Neutrophil (primary cell): ENCODE results near the gene PPP2R2C.

Experiments
- H3K27ac ChIP-seq: fragments of 200-600 bp; sonication (generic); 2 replicates; pipeline ENCODE4 v1.5.1; 2016; ENCODE audit warnings: mild to moderate bottlenecking, moderate library complexity
- H3K27me3 ChIP-seq: fragments of 200-600 bp; sonication (generic); 2 replicates; pipeline ENCODE4 v1.6.0; 2016; ENCODE audit warnings: mild to moderate bottlenecking
- H3K36me3 ChIP-seq: fragments of 200-600 bp; sonication (generic); 2 replicates; pipeline ENCODE4 v1.5.1; 2017
- H3K4me1 ChIP-seq, 2 experiments: fragments of 200-600 bp in 1 of 2; sonication (generic) in 1 of 2; 1 replicate in 1 of 2; 2 replicates in 1 of 2; pipeline versions ENCODE4 v1.5.1 to v1.6.1; 2013 to 2016; ENCODE audit warnings: low read depth in 1 of 2, low read length in 1 of 2, mild to moderate bottlenecking in 1 of 2, moderate library complexity in 1 of 2; ENCODE audit not compliant: control insufficient read depth in 1 of 2, insufficient read depth in 1 of 2
- H3K4me3 ChIP-seq, 2 experiments: fragments of 200-600 bp in 1 of 2; sonication (generic) in 1 of 2; 1 replicate in 1 of 2; 2 replicates in 1 of 2; pipeline ENCODE4 v1.5.1; 2013 to 2016; ENCODE audit warnings: low read depth in 1 of 2, low read length in 1 of 2, mild to moderate bottlenecking in 1 of 2, moderate library complexity in 1 of 2
- H3K9me3 ChIP-seq: fragments of 200-600 bp; sonication (generic); 2 replicates; pipeline ENCODE4 v1.5.1; 2016
- TF ChIP-seq, protein P1 (sequence below): fragments of 200-600 bp; sonication (generic); IDR thresholded peaks from 2 replicates; pipeline ENCODE4 v1.5.1; 2016; ENCODE audit warnings: antibody characterized with exemption

Gene PPP2R2C

DNA sequence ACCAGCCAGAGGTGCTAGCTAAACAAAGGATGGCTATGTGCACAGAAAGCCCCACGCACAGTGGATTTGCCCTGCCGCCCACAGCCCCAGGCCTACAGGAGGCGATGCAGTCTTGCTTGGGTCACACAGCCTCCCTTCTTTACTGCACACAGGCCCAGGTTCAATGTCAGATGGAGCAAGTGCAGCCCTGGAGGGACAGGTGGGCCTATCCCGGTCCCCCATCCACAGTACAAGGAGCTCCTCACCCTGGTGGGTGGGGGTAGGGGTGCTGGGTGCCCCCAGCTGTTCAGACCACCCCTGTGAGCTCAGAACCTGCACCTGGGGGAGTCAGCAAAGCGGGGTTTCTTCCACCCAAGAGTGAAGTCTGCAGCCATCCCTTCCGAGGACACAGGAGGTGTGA lies 114.9 kb downstream of the PPP2R2C start:
- H3K36me3 ChIP-seq = no peaks in the 10 kb centered on the region
- H3K27me3 ChIP-seq = no peaks in the 10 kb centered on the region
- H3K27ac ChIP-seq = no peak overlapping the region
- H3K4me1 ChIP-seq = no peaks in the 10 kb centered on the region
- TF ChIP-seq, protein P1, sequence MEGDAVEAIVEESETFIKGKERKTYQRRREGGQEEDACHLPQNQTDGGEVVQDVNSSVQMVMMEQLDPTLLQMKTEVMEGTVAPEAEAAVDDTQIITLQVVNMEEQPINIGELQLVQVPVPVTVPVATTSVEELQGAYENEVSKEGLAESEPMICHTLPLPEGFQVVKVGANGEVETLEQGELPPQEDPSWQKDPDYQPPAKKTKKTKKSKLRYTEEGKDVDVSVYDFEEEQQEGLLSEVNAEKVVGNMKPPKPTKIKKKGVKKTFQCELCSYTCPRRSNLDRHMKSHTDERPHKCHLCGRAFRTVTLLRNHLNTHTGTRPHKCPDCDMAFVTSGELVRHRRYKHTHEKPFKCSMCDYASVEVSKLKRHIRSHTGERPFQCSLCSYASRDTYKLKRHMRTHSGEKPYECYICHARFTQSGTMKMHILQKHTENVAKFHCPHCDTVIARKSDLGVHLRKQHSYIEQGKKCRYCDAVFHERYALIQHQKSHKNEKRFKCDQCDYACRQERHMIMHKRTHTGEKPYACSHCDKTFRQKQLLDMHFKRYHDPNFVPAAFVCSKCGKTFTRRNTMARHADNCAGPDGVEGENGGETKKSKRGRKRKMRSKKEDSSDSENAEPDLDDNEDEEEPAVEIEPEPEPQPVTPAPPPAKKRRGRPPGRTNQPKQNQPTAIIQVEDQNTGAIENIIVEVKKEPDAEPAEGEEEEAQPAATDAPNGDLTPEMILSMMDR = no peak
- H3K4me3 ChIP-seq = no peak overlapping the region
- H3K9me3 ChIP-seq = no peaks in the 10 kb centered on the region

DNA sequence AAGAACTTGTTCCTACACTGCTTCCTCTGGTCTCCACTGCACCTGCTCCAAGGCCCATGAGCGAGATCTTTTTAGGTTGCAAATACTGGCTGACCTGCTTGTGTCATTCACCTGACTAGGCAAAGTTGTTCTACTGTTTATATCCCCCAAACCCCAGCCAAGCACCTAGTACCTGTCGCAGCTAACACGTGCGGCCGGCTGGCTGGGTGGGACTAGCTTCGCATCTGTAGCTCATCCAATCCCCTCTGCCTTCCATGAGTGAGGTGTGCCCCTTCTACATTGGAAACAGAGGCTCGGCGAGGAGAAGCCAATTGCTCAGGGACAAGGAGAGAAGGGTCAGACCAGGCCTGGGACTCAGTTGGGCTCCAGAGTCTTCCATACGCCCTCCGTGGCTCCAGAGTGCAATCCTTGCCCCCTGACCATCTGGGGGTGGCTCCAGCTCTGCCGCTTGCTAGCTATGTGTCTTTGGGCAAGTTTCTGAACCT lies 116.3 kb downstream of the PPP2R2C start:
- TF ChIP-seq, protein P1 = no peak
- H3K27ac ChIP-seq = no peak overlapping the region
- no peaks in the 10 kb centered on the region for H3K36me3 ChIP-seq
- H3K4me3 ChIP-seq = no peak overlapping the region
- no peaks in the 10 kb centered on the region for H3K9me3 ChIP-seq
- no peaks in the 10 kb centered on the region for H3K27me3 ChIP-seq
- no peaks in the 10 kb centered on the region for H3K4me1 ChIP-seq

GRCh38 chr4:6355052-6355451 lies 117.4 kb downstream of the PPP2R2C start:
- no peaks in the 10 kb centered on the region for H3K9me3 ChIP-seq
- H3K4me3 ChIP-seq = no peak overlapping the region
- H3K36me3 ChIP-seq = no peaks in the 10 kb centered on the region
- TF ChIP-seq, protein P1 = no peak
- no peaks in the 10 kb centered on the region for H3K4me1 ChIP-seq
- H3K27me3 ChIP-seq = no peaks in the 10 kb centered on the region
- H3K27ac ChIP-seq = no peak overlapping the region

GRCh38 chr4:6354626-6355025 lies 117.8 kb downstream of the PPP2R2C start:
- Histone ChIP-seq H3K9me3 (no peaks in the 10 kb centered on the region), H3K4me3 (no peak overlapping the region), H3K27me3 (no peaks in the 10 kb centered on the region), H3K4me1 (no peaks in the 10 kb centered on the region), H3K27ac (no peak overlapping the region), H3K36me3 (no peaks in the 10 kb centered on the region)
- TF ChIP-seq, protein P1 = no peak

GRCh38 chr4:6354119-6354518 lies 118.3 kb downstream of the PPP2R2C start:
- no peaks in the 10 kb centered on the region for H3K36me3 ChIP-seq
- TF ChIP-seq, protein P1 = no peak
- no peaks in the 10 kb centered on the region for H3K4me1 ChIP-seq
- no peak overlapping the region for H3K27ac ChIP-seq
- no peaks in the 10 kb centered on the region for H3K9me3 ChIP-seq
- H3K4me3 ChIP-seq = no peak overlapping the region
- H3K27me3 ChIP-seq = no peaks in the 10 kb centered on the region
